Islet precursor cell (in vitro differentiated cells): ENCODE results near the gene INPP4A.
"Not testable (repeated sequence)": the region's sequence is repeated elsewhere in the genome, so short reads cannot be mapped to it uniquely, and the experiment has no call there.

ENCODE experiments used
- DNase-seq: peaks from one replicate; pipeline ENCODE4 v3.0.0-alpha.2; 2018

The INPP4A gene

GRCh38 chr2:98444436-98445176, at the start of gene INPP4A:
TSS of gene INPP4A (plus strand) at chr2:98444858. CDS start at chr2:98520049, 75,191 bp downstream.
- DNase-seq = peak; percentile 95

GRCh38 chr2:98395977-98396376, 48.7 kb upstream of the INPP4A start:
- no peak for DNase-seq

GRCh38 chr2:98396745-98397355, 47.8 kb upstream of the INPP4A start:
- DNase-seq = no peak

- no peak for DNase-seq
Measured at GRCh38 chr2:98399140-98399539, 45.5 kb upstream of the INPP4A start.

- DNase-seq = no peak
Measured at GRCh38 chr2:98403878-98404277, 40.8 kb upstream of the INPP4A start.

- DNase-seq = no peak
Measured at GRCh38 chr2:98404556-98405250, 40.0 kb upstream of the INPP4A start.

- DNase-seq = no peak
Measured at GRCh38 chr2:98405301-98405700, 39.4 kb upstream of the INPP4A start.

GRCh38 chr2:98408155-98408554, 36.5 kb upstream of the INPP4A start:
- no peak for DNase-seq

GRCh38 chr2:98412751-98413458, 31.8 kb upstream of the INPP4A start:
- no peak for DNase-seq

GRCh38 chr2:98414246-98414645, 30.4 kb upstream of the INPP4A start:
- not testable (repeated sequence) for DNase-seq

GRCh38 chr2:98415719-98416248, 28.9 kb upstream of the INPP4A start:
- not testable (repeated sequence) for DNase-seq

- DNase-seq = no peak
Measured at GRCh38 chr2:98416383-98417159, 28.1 kb upstream of the INPP4A start.

- DNase-seq = no peak
Measured at GRCh38 chr2:98419544-98419943, 25.1 kb upstream of the INPP4A start.

GRCh38 chr2:98419977-98420725, 24.5 kb upstream of the INPP4A start:
- no peak for DNase-seq

- no peak for DNase-seq
Measured at GRCh38 chr2:98422449-98422848, 22.2 kb upstream of the INPP4A start.

- no peak for DNase-seq
Measured at GRCh38 chr2:98426771-98427170, 17.9 kb upstream of the INPP4A start.

- no peak for DNase-seq
Measured at GRCh38 chr2:98432145-98432544, 12.5 kb upstream of the INPP4A start.

GRCh38 chr2:98433363-98433964, 11.2 kb upstream of the INPP4A start:
- no peak for DNase-seq

GRCh38 chr2:98434492-98434891, 10.2 kb upstream of the INPP4A start:
- no peak for DNase-seq

- not testable (repeated sequence) for DNase-seq
Measured at GRCh38 chr2:98435670-98436069, 9.0 kb upstream of the INPP4A start.

- no peak for DNase-seq
Measured at GRCh38 chr2:98436734-98437133, 7.9 kb upstream of the INPP4A start.
